GM12878 (cell line): ENCODE results near the gene ADAMTS5. TPM values are rescaled to one million over a fixed set of nuclear protein-coding genes. Genes with fewer than 3 reads are reported as not detected.

Experiments used
- ATAC-seq: fragments of 200-7000 bp; cut with Tn5 transposase; 3 replicates; pipeline ENCODE4 v1.9.1; 2020; ENCODE audit warnings: mild to moderate bottlenecking, moderate library complexity
- Bru-seq: library from RNA; stranded (reverse); fragments of 400-500 nt; gene quantifications from one replicate; lab custom pipeline; 2021; lab: Mats Ljungman, UMichigan
- BruChase-seq, 2 experiments: library from RNA; stranded (reverse); fragments of 400-500 nt; gene quantifications; one replicate each; lab custom pipeline; 2021; lab: Mats Ljungman, UMichigan
- BruUV-seq: library from RNA; stranded (reverse); fragments of 400-500 nt; replicated peaks from 2 replicates; lab custom pipeline; 2021; lab: Mats Ljungman, UMichigan
- CTCF ChIA-PET: fragments of 300-600 bp; sonication (Branson Sonifier 250); formaldehyde crosslinking; extraction: SDS; loops from one replicate; lab custom pipeline; 2021; ENCODE audit warnings: inconsistent platforms; lab: Yijun Ruan, JAX
- POLR2A ChIA-PET: fragments of 350-600 bp; formaldehyde crosslinking; extraction: SDS; loops from one replicate; lab custom pipeline; 2021; ENCODE audit warnings: inconsistent platforms; lab: Charles Lee
- RAD21 ChIA-PET: fragments of 300-600 bp; sonication (Branson Sonifier 250); formaldehyde crosslinking; loops from one replicate; lab custom pipeline; 2023; ENCODE audit warnings: antibody characterized with exemption; ENCODE audit not compliant: unreplicated experiment; lab: Charles Lee
- SMC1A ChIA-PET: fragments of 300-600 bp; sonication (Branson Sonifier 250); formaldehyde crosslinking; loops from one replicate; lab custom pipeline; 2023; ENCODE audit not compliant: unreplicated experiment, uncharacterized antibody; lab: Charles Lee
- DNase-seq: peaks from one replicate; pipeline ENCODE4 v3.0.0-alpha.2; 2011; ENCODE audit warnings: low read depth, low spot score
- FAIRE-seq: peaks from 3 replicates; lab custom pipeline; 2011; peaks lifted over from hg19 to GRCh38; lab: Jason Lieb, UNC
- H2AFZ ChIP-seq: 2 replicates; pipeline ENCODE4 v1.6.0; 2011; ENCODE audit warnings: low read depth, low read length, control low read depth; ENCODE audit not compliant: control insufficient read depth
- H3K27ac ChIP-seq: 2 replicates; pipeline ENCODE4 v1.5.1; 2011; ENCODE audit warnings: control low read depth; ENCODE audit not compliant: control insufficient read depth, insufficient read depth
- H3K27me3 ChIP-seq, 2 experiments: replicated peaks in 1 of 2; 2 replicates each; pipeline versions ENCODE4 v1.6.0 to v1.6.1; 2011; ENCODE audit warnings: low read length in 1 of 2; ENCODE audit not compliant: control insufficient read depth in 2 of 2, insufficient read depth in 2 of 2
- H3K36me3 ChIP-seq, 2 experiments: 2 replicates each; pipeline ENCODE4 v1.5.1; 2011; ENCODE audit warnings: low read length in 1 of 2; ENCODE audit not compliant: control insufficient read depth in 2 of 2, insufficient read depth in 2 of 2
- H3K4me1 ChIP-seq: 2 replicates; pipeline ENCODE4 v1.6.1; 2011; ENCODE audit warnings: mild to moderate bottlenecking, low read length, moderate library complexity, mixed read lengths; ENCODE audit not compliant: control insufficient read depth, insufficient read depth
- H3K4me2 ChIP-seq: 2 replicates; pipeline ENCODE4 v1.6.0; 2011; ENCODE audit warnings: control low read depth; ENCODE audit not compliant: control insufficient read depth, insufficient read depth
- H3K4me3 ChIP-seq: fragments of 200-600 bp; sonication (generic); 2 replicates; pipeline ENCODE4 v1.5.1; 2016
- H3K79me2 ChIP-seq: 2 replicates; pipeline ENCODE4 v1.6.0; 2011; ENCODE audit warnings: low read length; ENCODE audit not compliant: control insufficient read depth, insufficient read depth
- H3K9ac ChIP-seq: 2 replicates; pipeline ENCODE4 v1.8.0; 2011; ENCODE audit warnings: low read length, control low read depth, mixed read lengths; ENCODE audit not compliant: control insufficient read depth, insufficient read depth
- H3K9me3 ChIP-seq: replicated peaks from 3 replicates; pipeline ENCODE4 v1.5.1; 2011; ENCODE audit warnings: mild to moderate bottlenecking, low read length; ENCODE audit not compliant: control insufficient read depth, insufficient read depth
- H4K20me1 ChIP-seq: 2 replicates; pipeline ENCODE4 v1.6.0; 2011; ENCODE audit not compliant: control insufficient read depth, insufficient read depth
- CEBPZ ChIP-seq: fragments of 150-350 bp; IDR thresholded peaks from 2 replicates; pipeline ENCODE4 v1.6.1; 2016; ENCODE audit warnings: low read depth, low read length
- CTCF ChIP-seq, 3 experiments: IDR thresholded peaks in 2 of 3; conservative IDR thresholded peaks in 1 of 3; 2 replicates each; pipeline ENCODE4 v1.5.1; 2011; ENCODE audit warnings: low read depth in 3 of 3, low read length in 3 of 3, mild to moderate bottlenecking in 3 of 3, control low read depth in 2 of 3, moderate library complexity in 2 of 3, inconsistent platforms in 1 of 3, mixed read lengths in 1 of 3; ENCODE audit not compliant: control insufficient read depth in 2 of 3, insufficient read depth in 1 of 3; ENCODE audit errors: extremely low read depth in 1 of 3
- E4F1 ChIP-seq: fragments of 450-650 bp; IDR thresholded peaks from 2 replicates; pipeline ENCODE4 v1.6.1; 2018; ENCODE audit warnings: borderline replicate concordance, mild to moderate bottlenecking; ENCODE audit not compliant: partially characterized antibody
- EED ChIP-seq: sonication (generic); IDR thresholded peaks from 2 replicates; pipeline ENCODE4 v1.6.1; 2016; ENCODE audit warnings: antibody characterized with exemption, low read depth
- EZH2 ChIP-seq: IDR thresholded peaks from 2 replicates; pipeline ENCODE4 v1.6.1; 2012; ENCODE audit warnings: low read depth, mild to moderate bottlenecking, control low read depth, inconsistent platforms, low read length, borderline replicate concordance; ENCODE audit not compliant: control insufficient read depth
- KLF5 ChIP-seq: fragments of 450-650 bp; IDR thresholded peaks from 2 replicates; pipeline ENCODE4 v1.6.1; 2014; ENCODE audit warnings: mild to moderate bottlenecking; ENCODE audit not compliant: partially characterized antibody
- RUNX3 ChIP-seq: IDR thresholded peaks from 2 replicates; pipeline ENCODE4 v1.6.1; 2012; ENCODE audit warnings: low read length, inconsistent platforms
- SMARCA5 ChIP-seq: fragments of 450-650 bp; IDR thresholded peaks from 2 replicates; pipeline ENCODE4 v1.6.1; 2017; ENCODE audit warnings: mild to moderate bottlenecking
- SP1 ChIP-seq: IDR thresholded peaks from one replicate; pipeline ENCODE4 v1.6.1; 2011; ENCODE audit warnings: low read depth, low read length
- WGBS: methylation state at CpG from one replicate; pipeline ENCODE4 v1.1.6; 2016; ENCODE audit warnings: low lambda C conversion rate; ENCODE audit not compliant: insufficient replicate concordance, insufficient coverage; ENCODE audit errors: missing lambda C conversion rate; 5-methylcytosine and 5-hydroxymethylcytosine counted together
- in situ Hi-C: fragments of 300-500 bp; cut with MboI; formaldehyde crosslinking; loops from 9 replicates; pipeline ENCODE4 v1.14.3; 2018; ENCODE audit warnings: mixed read lengths
- intact Hi-C: fragments of 100-400 bp; cut with micrococcal nuclease; formaldehyde crosslinking; loops from one replicate; pipeline ENCODE4 v1.14.2; 2022; ENCODE audit not compliant: unreplicated experiment
- long read RNA-seq, 2 experiments: library from polyadenylated mRNA; unstranded; transcript quantifications; one replicate each; pipeline ENCODE4 v2.0.0, GENCODE V29; 2019 to 2020
- polyA minus RNA-seq, 3 experiments: library from RNA; depleted of rRNA, polyadenylated mRNA; stranded (reverse); fragments of >200 nt; gene quantifications; 2 replicates each; pipeline ENCODE4 v1.2.3, GENCODE V29; 2011
- polyA plus RNA-seq, 11 experiments: library from polyadenylated mRNA; depleted of rRNA in 4 of 11; unstranded in 6 of 11; stranded (reverse) in 5 of 11; fragments of >200 nt; fragmentation: Nextera tagmentation in 4 of 11; fragmentation: Illumina TruSeq in 1 of 11; extraction: Ambion mirVana in 4 of 11; extraction: Trizol in 1 of 11; gene quantifications; 1 replicate in 1 of 11; 2 replicates in 10 of 11; pipeline versions ENCODE4 v1.2.1 to v1.2.3, GENCODE V29; 2011 to 2016; ENCODE audit warnings: inconsistent platforms in 2 of 11, missing spikeins in 2 of 11, low read depth in 1 of 11
- total RNA-seq, 4 experiments: library from RNA; depleted of rRNA in 3 of 4; stranded (reverse); fragments of >200 nt in 3 of 4; fragmentation: Illumina TruSeq in 1 of 4; extraction: Trizol in 1 of 4; gene quantifications; 2 replicates each; pipeline versions ENCODE4 v1.2.1 to v1.2.3, GENCODE V29; 2013 to 2021
- TF ChIP-seq, protein P1 (sequence below): IDR thresholded peaks from 2 replicates; pipeline ENCODE4 v1.6.1; 2011; ENCODE audit warnings: low read depth, mild to moderate bottlenecking, low read length, moderate library complexity, borderline replicate concordance; ENCODE audit errors: extremely low read depth

Gene ADAMTS5
- total RNA-seq (2013; cell fraction: nucleolus; rRNA removed) = not detected in 2 replicates
- not detected in 2 replicates for total RNA-seq (2014; rRNA removed)
- not detected in 2 replicates for total RNA-seq (2014; rRNA removed; fragmentation: Illumina TruSeq; extraction: Trizol)
- total RNA-seq (2021) = not detected in 2 replicates
- not detected for polyA plus RNA-seq (2011; ENCODE audit: low read depth)
- not detected in 2 replicates for polyA plus RNA-seq (2011; rRNA removed)
- polyA plus RNA-seq (2011; cell fraction: cytosol; rRNA removed) = not detected in 2 replicates
- not detected in 2 replicates for polyA plus RNA-seq (2011; cell fraction: nucleus; rRNA removed)
- not detected in 2 replicates for polyA plus RNA-seq (2012)
- not detected in 2 replicates for polyA plus RNA-seq (2014; fragmentation: Illumina TruSeq; extraction: Trizol)
- polyA plus RNA-seq (2014; fragmentation: Nextera tagmentation; extraction: Ambion mirVana) = not detected
- polyA plus RNA-seq (2014; rRNA removed) = not detected in 2 replicates
- not detected for polyA plus RNA-seq (2016; fragmentation: Nextera tagmentation; extraction: Ambion mirVana)
- polyA minus RNA-seq (2011; rRNA and poly(A)+ RNA removed) = not detected in 2 replicates
- 0.10 TPM in 1 of 2 replicates, not detected in the other for polyA minus RNA-seq (2011; cell fraction: cytosol; rRNA and poly(A)+ RNA removed)
- polyA minus RNA-seq (2011; cell fraction: nucleus; rRNA and poly(A)+ RNA removed) = under 0.01 TPM in 1 of 2 replicates, not detected in the other
- Bru-seq, nascent RNA = not detected
- not detected for BruChase-seq, experiment 1, labeled RNA remaining after a 6-hour chase
- not detected for BruChase-seq, experiment 2, labeled RNA remaining after a 2-hour chase
- long read RNA-seq, experiment 1 = 0 reads
- long read RNA-seq, experiment 2 = 0 reads

GRCh38 chr21:26967062-26967913 lies at the start of gene ADAMTS5:
ADAMTS5 (minus strand) TSS chr21:26967088; CDS start chr21:26966391, 697 bp downstream.
- Histone ChIP-seq H3K36me3 (no peaks in the 10 kb centered on the region), H3K9me3 (no peaks in the 10 kb centered on the region; the same call in 2 of the 3 replicates), H2AFZ (no peak within 1 kb of the TSS), H3K27ac (no peak within 1 kb of the TSS), H3K9ac (no peak within 1 kb of the TSS), H3K79me2 (no peaks in the 10 kb centered on the region), H4K20me1 (no peaks in the 10 kb centered on the region), H3K4me3 (no peak within 1 kb of the TSS), H3K4me2 (no peak within 1 kb of the TSS), H3K4me1 (no peaks in the 10 kb centered on the region), H3K27me3 (no peaks in the 10 kb centered on the region)
- WGBS = 20% methylated on average over 47 of the region's 55 CpGs
- ChIA-PET RAD21 (no interaction called here), SMC1A (no interaction called here), POLR2A (no interaction called here), CTCF (no interaction called here)
- no TSS peak for BruUV-seq
- intact Hi-C loops = no loop called here
- ATAC-seq (no peak), DNase-seq (no peak), FAIRE-seq (no peak)
- in situ Hi-C loops = no loop called here
- TF ChIP-seq E4F1 = no peak
- TF ChIP-seq EED = no peak
- no peak for TF ChIP-seq KLF5
- TF ChIP-seq EZH2 = no peak
- no peak for TF ChIP-seq SP1
- TF ChIP-seq, protein P1, sequence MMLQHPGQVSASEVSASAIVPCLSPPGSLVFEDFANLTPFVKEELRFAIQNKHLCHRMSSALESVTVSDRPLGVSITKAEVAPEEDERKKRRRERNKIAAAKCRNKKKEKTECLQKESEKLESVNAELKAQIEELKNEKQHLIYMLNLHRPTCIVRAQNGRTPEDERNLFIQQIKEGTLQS = no peak
- TF ChIP-seq RUNX3 = no peak
- no peak for TF ChIP-seq CTCF (IDR thresholded peaks at IDR 0.05 in 2 of 3, conservative IDR thresholded peaks at IDR 0.05 in 1 of 3; ENCODE audit: control insufficient read depth in 2 of 3, extremely low read depth in 1 of 3, insufficient read depth in 1 of 3, low read depth in 3 of 3, low read length in 3 of 3)
- no peak for TF ChIP-seq CEBPZ
- TF ChIP-seq SMARCA5 = no peak
